Measurements from ENCODE around the gene LENEP. TPM values are rescaled to one million over a fixed set of nuclear protein-coding genes. Genes with fewer than 3 reads are reported as not detected.
A peak's percentile ranks its signal among the peaks of the same experiment; 100 is the strongest.
"Not testable (repeated sequence)": the region's sequence is repeated elsewhere in the genome, so short reads cannot be mapped to it uniquely, and the experiment has no call there.

Gene LENEP
- total RNA-seq, 1 donor from 2014 or later, result not detected

DNA sequence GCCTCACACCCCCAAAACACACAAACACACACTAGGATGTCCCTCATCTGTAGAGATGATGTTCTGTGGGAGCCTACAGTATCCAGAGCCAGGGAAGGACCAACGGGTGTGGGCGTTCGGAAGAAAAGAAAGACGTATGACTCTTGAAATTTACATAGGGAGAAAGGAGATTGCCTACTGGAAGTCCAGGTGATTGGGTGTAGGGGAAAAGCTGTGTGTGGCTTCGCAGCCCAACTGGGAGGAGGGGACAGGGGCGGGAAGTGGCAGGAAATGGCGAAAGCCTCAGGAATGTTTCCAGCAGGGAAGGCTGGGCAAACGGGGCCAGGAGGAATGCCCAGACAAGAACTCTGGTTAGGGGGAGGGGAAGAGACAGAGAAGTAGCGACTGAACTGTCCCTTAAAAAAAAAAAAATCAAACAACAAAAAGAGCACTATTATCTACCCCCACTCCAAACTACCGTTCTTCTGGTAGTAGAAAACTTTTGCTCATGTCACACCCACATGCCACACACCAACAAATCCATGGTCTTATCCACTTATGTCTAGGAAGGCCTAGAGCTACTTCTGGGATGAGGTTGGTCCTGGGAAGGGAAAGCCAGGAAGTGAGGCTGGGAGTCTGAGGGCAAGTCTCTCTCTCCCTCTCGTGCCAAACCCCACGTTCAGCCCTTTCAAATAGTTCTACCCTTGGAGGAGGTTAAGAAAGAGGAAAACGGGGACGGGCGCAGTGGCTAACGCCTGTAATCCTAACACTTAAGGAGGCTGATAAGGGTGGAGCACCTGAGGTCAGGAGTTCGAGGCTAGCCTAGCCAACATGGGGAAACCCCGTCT is 20.7 kb upstream of the LENEP start:
- DNase-seq (ENCODE audit: missing footprints) (no peak), ATAC-seq (no peak)
- intact Hi-C loops (cut with DNase I), result loop anchor here (5.0 kb wide), 1 partner anchor 45 kb away; no protein-coding TSS in a partner anchor

DNA sequence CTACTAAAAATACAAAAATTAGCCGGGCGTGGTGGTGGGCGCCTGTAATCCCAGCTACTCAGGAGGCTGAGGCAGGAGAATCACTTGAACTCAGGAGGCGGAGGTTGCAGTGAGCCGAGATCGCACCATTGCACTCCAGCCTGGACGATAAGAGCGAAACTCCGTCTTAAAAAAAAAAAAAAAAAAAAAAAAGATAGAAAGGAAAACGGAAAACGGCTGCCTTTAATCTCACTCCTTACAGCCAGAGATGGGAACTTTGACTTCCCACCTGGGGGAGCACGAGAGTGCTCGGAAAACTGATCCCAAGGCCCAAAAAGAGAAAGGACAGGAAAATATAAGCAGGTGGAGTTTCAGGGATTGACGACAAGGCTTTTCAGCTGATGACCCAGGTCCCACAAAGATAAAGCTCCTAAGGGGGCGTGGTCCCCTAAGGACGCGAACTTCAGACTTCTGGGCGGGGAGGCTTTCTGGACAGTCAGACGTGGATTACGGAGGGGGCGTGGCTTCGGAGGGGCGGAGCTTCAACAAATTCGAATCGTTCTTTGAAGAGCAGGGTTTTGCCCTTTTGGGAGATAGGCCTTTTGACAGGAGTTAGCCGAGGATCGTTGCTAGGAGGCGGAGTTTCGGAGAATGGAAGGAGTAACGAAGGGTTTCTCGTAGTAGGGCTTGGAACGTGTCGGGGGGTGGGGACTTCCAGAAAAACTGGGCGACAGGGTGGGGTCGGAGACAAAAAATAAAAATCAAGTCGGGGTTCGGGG is 19.9 kb upstream of the LENEP start:
- ATAC-seq (peak; percentile 47), DNase-seq (ENCODE audit: missing footprints) (peak; percentile 97)
- intact Hi-C loops (cut with DNase I), result loop anchor here (2.0 to 5.0 kb wide), 2 partner anchors 27 to 44 kb away; no protein-coding TSS in a partner anchor

DNA sequence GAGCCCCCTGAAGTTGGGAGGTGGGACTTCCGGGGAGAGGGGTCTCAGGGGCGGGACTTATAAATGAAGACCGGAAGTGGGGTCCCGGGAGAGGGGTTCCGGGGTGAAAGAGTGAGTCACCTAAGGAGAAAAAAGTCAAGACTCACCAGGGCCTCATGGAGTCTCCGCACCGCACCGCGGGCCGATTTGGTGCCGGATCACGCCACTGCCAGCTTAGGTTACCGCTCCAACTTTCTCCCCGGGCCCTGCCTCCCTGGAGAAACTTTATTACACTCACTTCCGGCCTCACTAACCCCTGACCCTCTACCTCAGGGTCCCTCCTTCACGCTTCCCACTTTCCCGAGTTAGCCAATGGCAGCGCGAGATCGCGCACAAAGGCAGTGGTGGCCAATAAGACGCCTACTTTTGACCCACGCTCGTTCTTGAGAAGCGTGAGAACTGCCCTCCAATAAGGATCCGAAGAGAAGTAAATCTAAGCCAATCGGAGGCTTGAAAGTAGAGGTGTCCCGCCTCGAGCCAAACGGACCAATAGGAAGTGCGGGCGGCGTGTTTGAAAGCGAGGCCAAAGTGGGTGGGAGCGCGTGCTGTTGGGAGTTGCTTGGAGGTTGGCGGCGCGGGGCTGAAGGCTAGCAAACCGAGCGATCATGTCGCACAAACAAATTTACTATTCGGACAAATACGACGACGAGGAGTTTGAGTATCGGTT is 19.1 kb upstream of the LENEP start, which contains the start of gene CKS1B:
TSS of gene CKS1B (plus strand) at position 580 of the 706 bp plus-strand sequence. CDS start at position 645, 65 bp downstream.
- intact Hi-C loops (cut with DNase I), result loop anchor here (2.0 to 5.0 kb wide), 2 partner anchors 27 to 43 kb away; no protein-coding TSS in a partner anchor
- peak; percentile 89 for ATAC-seq
- DNase-seq (ENCODE audit: missing footprints), result peak; percentile 98

DNA sequence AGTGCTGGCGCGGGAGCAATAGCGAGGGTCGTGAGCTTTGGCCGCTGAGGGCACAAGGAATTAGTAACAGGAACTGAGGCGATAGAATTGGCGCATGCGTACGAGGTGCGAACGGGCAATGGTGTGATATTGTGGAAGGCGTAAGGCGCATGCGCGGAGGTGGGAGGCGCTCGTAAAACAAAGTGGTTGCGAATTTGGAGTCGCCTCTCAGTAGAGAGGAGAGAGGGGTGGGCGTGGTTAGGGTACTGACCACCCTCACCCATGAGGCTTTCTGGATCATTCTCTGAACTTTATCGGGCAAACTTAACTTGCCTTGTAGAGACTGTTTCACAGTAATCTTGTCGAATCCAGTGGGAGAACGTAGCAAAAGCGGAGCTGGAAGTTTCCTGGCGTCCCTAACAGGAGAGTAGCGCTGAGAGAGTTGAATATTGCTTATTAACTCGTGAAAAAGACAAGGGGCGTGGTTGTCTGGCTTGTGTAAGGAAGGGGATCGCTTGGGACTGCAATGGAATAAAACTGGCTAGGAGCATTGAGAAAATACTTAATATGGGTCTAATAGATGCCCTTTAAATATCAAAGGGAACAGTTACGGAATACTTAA is 18.5 kb upstream of the LENEP start:
- ATAC-seq, result peak; percentile 68
- intact Hi-C loops (cut with DNase I), result loop anchor here (2.0 to 5.0 kb wide), 2 partner anchors 26 to 42 kb away; no protein-coding TSS in a partner anchor

DNA sequence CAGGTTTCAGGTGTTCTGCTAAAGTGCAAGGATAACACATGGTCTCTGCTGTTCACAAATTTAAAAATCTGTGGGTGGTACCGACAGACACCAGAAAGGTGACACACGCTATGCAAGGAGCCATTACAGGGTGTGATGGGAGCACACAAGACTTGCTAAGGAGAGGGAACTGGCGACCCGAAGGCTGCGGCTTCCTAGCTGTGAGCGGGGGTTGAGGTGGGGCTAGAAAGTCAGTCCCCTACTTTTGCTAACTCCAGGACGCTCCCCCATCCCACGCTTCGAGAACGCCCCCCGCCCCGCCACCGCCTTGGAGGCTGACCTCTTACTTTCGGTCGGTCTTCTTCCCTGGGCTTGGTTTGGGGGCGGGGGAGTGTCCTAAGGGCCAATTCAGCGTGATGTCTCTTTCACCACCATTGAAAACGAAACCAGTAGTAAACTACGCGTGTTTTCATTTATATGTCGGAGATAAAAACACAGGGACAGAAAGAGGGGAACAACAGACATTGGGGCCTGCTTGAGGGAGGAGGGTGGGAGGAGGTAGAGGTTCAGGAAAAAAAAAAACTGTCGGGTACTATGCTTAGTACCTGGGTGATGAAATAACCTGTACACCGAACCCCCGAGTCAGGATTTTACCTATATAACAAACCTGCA is 17.9 kb upstream of the LENEP start:
- DNase-seq (ENCODE audit: missing footprints) (no peak), ATAC-seq (no peak)
- intact Hi-C loops (cut with DNase I), result loop anchor here (2.0 kb wide), 1 partner anchor 25 kb away; no protein-coding TSS in a partner anchor

More for the DNA sequence above, 18.5 kb upstream of the LENEP start:
- peak; percentile 95 for DNase-seq (ENCODE audit: missing footprints)

DNA sequence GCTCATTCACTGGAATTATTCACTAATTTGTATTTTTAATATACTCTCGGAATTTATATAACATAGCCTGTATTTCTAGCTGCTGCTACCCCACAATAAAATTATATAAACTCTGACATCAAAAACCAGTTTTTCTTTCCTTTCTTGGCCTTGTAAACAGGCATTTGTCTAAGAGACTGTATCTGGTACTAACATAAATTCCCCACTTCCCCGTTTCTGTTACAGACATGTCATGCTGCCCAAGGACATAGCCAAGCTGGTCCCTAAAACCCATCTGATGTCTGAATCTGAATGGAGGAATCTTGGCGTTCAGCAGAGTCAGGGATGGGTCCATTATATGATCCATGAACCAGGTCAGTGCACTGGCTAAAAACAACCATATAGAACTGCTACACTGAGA is 15.6 kb upstream of the LENEP start:
- intact Hi-C loops (cut with DNase I); ATAC-seq; DNase-seq (ENCODE audit: missing footprints): not testable (repeated sequence)

DNA sequence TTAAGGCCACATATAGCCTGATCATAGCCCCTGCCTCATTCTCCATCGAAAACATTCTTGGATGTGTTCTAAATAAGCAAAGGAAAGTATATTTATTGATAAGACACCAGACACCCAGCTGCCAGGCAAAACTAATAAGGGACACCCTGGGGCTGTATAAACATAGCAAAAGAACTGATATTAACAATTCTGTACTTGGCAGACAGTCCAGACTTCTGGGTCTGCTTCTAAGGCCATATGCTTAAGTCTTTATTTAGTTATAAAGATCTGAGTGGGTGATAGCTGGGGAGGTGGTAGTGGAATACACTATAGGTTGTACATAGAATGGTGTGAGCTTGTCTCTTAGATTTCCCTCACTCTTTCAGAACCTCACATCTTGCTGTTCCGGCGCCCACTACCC is 15.0 kb upstream of the LENEP start:
- intact Hi-C loops (cut with DNase I), result no loop called here
- DNase-seq (ENCODE audit: missing footprints), result no peak
- ATAC-seq, result no peak

DNA sequence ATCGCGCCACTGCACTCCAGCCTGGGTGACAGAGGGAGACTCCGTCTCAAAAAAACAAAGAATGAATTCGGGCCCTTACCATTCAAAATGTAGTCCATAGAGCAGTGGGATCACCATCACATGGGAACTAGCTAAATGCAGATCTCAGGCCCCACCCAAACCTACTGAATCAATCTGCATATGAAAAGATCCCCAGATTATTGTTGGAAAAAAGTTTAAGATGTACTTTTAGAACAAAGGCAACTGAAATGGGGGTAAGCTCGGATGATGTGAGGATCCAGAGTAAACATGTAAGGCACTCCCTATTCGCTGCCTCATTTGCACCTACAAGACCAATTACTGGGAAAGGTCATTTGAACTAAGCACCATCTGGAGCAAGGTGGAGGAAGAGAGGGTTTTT is 11.0 kb upstream of the LENEP start:
- ATAC-seq (no peak), DNase-seq (ENCODE audit: missing footprints) (no peak)
- intact Hi-C loops (cut with DNase I), result loop anchor here (2.0 kb wide), 1 partner anchor 20 kb away; the partner anchor contains the start of gene ZBTB7B

DNA sequence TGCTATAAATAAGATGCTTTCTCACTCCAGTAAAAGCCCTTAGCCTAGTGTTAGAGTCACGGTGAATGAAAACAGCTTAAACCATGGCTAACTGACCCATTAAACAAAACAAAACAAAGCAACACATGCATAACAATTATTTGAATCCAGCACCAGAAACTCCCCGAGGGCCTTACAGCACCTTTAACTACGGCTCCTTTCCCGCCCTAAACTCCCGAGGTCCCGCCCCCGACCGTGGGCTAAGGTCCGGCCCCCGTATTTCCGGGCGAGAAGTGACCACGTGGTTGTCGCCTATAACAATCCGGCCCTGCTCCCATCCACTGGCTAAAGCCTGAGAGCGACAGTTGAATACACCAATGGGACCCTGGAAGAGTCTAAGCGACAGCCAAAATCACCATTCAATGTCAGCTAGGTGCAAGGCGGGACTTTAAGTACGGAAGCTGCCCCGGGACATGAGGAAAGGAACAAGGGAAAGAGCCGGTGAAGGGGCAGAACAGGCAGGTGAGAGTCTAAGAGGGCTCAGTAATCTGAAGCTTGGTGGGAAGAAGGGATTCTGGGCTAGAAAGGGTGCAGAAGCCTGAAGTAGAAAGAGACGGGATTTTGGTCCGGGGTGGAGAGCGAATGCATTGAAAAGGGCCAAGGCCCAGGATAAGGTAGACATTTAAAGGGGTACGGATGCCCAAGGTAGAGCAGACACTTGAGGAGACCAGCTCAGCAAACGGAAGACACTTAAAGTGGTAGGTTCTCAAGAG is 10.3 kb upstream of the LENEP start, which contains the start of gene FLAD1:
TSS of gene FLAD1 (plus strand) at position 448 of the 752 bp plus-strand sequence. CDS start 351 bp downstream, outside the sequence.
- peak; percentile 96 for DNase-seq (ENCODE audit: missing footprints)
- intact Hi-C loops (cut with DNase I), result loop anchor here (2.0 kb wide), 1 partner anchor 20 kb away; the partner anchor contains the start of gene ZBTB7B
- ATAC-seq, result peak; percentile 100

DNA sequence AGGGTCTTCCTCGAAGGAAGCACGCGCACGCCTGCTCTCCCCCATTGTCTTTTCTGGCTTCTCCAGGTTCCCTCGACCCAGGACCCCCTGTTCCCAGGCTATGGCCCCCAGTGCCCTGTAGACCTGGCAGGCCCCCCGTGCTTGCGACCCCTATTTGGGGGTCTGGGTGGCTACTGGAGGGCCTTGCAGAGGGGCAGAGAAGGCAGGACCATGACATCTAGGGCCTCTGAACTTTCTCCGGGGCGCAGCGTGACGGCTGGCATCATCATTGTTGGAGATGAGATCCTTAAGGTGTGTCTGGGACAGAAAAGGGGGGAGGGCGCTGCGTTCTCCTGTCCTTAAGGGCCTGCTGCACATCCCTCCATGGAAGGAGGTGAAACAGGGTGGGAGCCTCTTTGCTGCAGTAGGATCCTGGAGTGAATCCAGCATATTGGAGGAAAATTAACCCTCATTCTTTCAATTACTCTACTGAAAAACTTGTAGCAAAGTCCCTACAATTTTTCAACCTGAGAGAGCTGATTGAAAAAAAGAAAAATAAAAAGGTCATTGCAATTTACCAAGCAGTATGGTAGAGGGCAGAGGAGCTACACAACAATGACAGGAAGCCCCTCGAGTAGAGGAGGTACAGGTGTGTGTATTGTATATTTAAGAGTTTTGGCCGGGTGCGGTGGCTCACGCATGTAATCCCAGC is 9.5 kb upstream of the LENEP start:
- ATAC-seq (no peak), DNase-seq (ENCODE audit: missing footprints) (no peak)
- intact Hi-C loops (cut with DNase I), result loop anchor here (2.0 kb wide), 1 partner anchor 19 kb away; the partner anchor contains the start of gene ZBTB7B

DNA sequence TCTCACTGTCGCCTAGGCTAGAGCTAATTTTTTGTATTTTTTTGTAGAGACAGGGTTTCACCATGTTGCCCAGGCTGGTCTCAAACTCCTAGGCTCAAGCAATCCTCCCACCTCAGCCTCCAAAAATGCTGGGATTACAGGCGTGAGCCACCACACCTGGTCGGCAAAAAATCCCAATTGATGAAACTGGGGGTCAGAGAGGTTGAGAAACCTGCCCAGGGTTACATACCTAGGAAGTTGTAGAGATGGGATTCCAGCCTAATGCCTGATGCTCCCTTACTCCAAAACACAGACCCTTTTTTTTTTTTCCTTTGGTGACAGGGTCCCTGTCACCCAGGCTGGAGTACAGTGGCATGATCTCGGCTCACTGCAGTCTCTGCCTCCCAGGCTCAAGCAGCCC is 6.7 kb upstream of the LENEP start:
- DNase-seq (ENCODE audit: missing footprints); ATAC-seq; intact Hi-C loops (cut with DNase I): not testable (repeated sequence)

DNA sequence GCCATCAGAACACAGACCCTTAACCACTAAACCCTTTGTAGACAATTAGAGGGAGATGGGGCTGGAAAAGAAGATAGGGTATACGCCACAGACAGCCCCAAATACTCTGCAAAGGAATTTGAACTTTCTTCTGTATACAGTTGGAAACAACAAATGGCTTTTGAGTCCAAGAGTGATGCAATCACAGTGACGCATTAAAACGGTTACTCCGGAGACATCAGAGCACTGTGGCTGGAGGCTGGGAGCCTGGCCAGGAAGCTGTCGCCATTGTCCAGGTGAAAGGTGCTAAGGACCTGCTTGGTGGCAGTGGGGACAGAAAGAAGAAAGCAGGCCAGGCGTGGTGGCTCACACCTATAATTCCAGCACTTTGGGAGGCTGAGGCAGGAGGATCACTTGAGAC is 6.1 kb upstream of the LENEP start:
- intact Hi-C loops (cut with DNase I), result no loop called here
- DNase-seq (ENCODE audit: missing footprints) (no peak), ATAC-seq (no peak)

DNA sequence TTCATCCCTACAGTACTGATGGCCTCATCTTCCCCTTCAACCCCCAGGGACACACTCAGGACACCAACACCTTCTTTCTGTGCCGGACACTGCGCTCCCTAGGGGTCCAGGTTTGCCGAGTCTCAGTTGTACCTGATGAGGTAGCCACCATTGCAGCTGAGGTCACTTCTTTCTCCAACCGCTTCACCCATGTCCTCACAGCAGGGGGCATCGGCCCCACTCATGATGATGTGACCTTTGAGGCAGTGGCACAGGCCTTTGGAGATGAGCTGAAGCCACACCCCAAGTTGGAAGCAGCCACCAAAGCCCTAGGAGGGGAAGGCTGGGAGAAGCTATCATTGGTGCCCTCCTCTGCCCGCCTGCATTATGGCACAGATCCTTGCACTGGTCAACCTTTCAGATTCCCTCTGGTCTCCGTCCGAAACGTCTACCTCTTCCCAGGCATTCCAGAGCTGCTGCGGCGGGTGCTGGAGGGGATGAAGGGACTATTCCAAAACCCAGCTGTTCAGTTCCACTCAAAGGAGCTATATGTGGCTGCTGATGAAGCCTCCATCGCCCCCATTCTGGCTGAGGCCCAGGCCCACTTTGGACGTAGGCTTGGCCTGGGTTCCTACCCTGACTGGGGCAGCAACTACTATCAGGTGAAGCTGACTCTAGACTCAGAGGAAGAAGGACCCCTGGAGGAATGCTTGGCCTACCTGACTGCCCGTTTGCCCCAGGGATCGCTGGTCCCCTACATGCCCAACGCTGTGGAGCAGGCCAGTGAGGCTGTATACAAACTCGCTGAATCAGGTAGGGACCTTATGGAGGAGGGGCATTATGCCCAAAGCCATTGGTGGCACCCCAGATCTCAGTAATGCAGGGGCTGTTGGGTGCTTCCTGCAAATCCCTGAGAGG is 5.1 kb upstream of the LENEP start:
- intact Hi-C loops (cut with DNase I), result no loop called here

DNA sequence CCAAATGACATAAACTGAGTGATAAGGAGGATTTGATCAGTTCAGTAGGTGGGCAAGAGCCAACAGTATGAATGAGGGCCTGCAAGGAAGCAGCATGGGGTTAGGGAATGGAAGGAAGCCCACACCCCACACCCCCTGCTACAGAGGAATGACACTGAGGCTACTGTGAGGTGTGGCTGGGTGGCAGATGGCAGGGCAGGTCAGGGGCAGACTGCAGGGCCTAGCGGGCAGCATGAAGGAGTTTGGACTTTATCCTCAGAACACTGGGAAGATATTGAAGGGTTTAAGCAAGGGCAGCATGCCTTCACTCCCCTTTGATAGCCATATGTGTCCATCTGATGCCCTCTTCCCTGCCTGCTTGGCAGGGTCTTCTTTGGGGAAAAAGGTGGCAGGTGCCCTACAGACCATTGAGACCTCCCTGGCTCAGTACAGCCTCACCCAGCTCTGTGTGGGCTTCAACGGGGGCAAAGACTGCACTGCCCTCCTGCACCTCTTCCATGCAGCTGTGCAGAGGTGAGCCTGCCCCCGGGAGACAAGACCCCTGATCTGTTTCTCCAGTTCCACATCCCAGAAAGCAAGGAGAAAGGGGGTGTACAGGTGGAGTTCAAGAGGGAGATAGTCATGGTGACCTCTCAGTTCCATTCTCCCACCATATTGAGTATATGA is 4.1 kb upstream of the LENEP start:
- ATAC-seq (no peak), DNase-seq (ENCODE audit: missing footprints) (no peak)
- intact Hi-C loops (cut with DNase I), result no loop called here

More for the DNA sequence above, 5.1 kb upstream of the LENEP start:
- DNase-seq (ENCODE audit: missing footprints) (no peak), ATAC-seq (no peak)

DNA sequence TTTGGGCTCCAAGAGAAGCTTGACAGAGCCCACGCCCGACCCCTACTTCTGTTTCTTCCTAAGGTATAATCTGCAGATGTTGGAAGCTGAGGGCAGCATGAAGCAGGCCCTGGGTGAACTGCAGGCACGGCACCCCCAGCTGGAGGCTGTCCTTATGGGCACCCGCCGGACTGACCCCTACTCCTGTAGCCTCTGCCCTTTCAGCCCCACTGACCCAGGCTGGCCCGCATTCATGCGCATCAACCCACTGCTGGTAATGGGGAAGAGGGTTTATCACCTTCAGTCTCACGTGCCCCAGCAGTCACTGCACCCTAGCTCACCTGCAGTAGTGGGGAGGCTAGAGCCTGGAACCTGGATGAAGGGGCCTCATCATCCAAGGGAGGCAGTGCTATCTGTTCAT is 3.1 kb upstream of the LENEP start:
- intact Hi-C loops (cut with DNase I), result no loop called here
- DNase-seq (ENCODE audit: missing footprints) (no peak), ATAC-seq (no peak)
